Skeletal muscle tissue (tissue), 4 donors: ENCODE data around the gene PRSS56. TPM values are rescaled to one million over a fixed set of nuclear protein-coding genes. Genes with fewer than 3 reads are reported as not detected.
A peak's percentile ranks its signal among the peaks of the same experiment; 100 is the strongest.

Experiments
- H3K27ac ChIP-seq: one replicate; pipeline ENCODE4 v1.7.0; 2013; ENCODE audit warnings: mild to moderate bottlenecking, low read depth, low read length, inconsistent platforms
- H3K27me3 ChIP-seq, 3 donors: one replicate each; pipeline ENCODE4 v1.7.0; 2013; ENCODE audit warnings: low read length in 3 of 3; ENCODE audit not compliant: control insufficient read depth in 3 of 3, insufficient read depth in 3 of 3
- H3K36me3 ChIP-seq, 3 donors: one replicate each; pipeline ENCODE4 v1.7.0; 2013; ENCODE audit warnings: low read length in 3 of 3; ENCODE audit not compliant: control insufficient read depth in 3 of 3, insufficient read depth in 3 of 3
- H3K4me1 ChIP-seq, 3 donors: one replicate each; pipeline ENCODE4 v1.7.0; 2013; ENCODE audit warnings: low read length in 3 of 3, mild to moderate bottlenecking in 3 of 3; ENCODE audit not compliant: control insufficient read depth in 3 of 3, insufficient read depth in 3 of 3
- H3K4me3 ChIP-seq, 3 donors: one replicate each; pipeline ENCODE4 v1.7.0; 2013; ENCODE audit warnings: low read length in 3 of 3
- H3K9ac ChIP-seq, 3 donors: one replicate each; pipeline ENCODE4 v1.7.0; 2013; ENCODE audit warnings: low read length in 3 of 3, mild to moderate bottlenecking in 3 of 3, moderate library complexity in 2 of 3, low read depth in 1 of 3
- H3K9me3 ChIP-seq, 3 donors: one replicate each; pipeline ENCODE4 v1.7.0; 2013; ENCODE audit warnings: low read length in 3 of 3; ENCODE audit not compliant: control insufficient read depth in 3 of 3
- total RNA-seq: library from RNA; depleted of rRNA; stranded (reverse); fragments of >200 nt; gene quantifications from one replicate; pipeline ENCODE4 v1.2.3, GENCODE V29; 2014
- donor health status: Osteomylitis.

Gene PRSS56
- total RNA-seq, 1 donor from 2014 or later, result 1.0 TPM

GRCh38 chr2:232524771-232525170 lies 4.6 kb downstream of the PRSS56 start:
- H3K4me1 ChIP-seq, result peaks cover 55 to 68% (median 63%) of the 10 kb centered on the region in 3 donors
- peak overlapping the region; percentile 75 to 88 (median 86) for H3K9ac ChIP-seq
- H3K27me3 ChIP-seq, result peaks cover 10 to 21% (median 10%) of the 10 kb centered on the region in 3 donors
- H3K27ac ChIP-seq, result peak overlapping the region; percentile 83
- no peaks in the 10 kb centered on the region for H3K36me3 ChIP-seq
- H3K9me3 ChIP-seq, result no peaks in the 10 kb centered on the region
- H3K4me3 ChIP-seq, result peak overlapping the region in 2 of 3 donors; percentile 63 to 69

GRCh38 chr2:232525199-232525598 lies 5.0 kb downstream of the PRSS56 start:
- peaks cover 10 to 21% (median 10%) of the 10 kb centered on the region in 3 donors for H3K27me3 ChIP-seq
- H3K36me3 ChIP-seq, result no peaks in the 10 kb centered on the region
- no peaks in the 10 kb centered on the region for H3K9me3 ChIP-seq
- H3K4me1 ChIP-seq, result peaks cover 56 to 71% (median 64%) of the 10 kb centered on the region in 3 donors
- no peak overlapping the region for H3K4me3 ChIP-seq
- H3K9ac ChIP-seq, result peak overlapping the region; percentile 75 to 88 (median 86)
- peak overlapping the region; percentile 83 for H3K27ac ChIP-seq

GRCh38 chr2:232525791-232526371 lies 5.7 kb downstream of the PRSS56 start, which contains the start of gene CHRND:
Gene CHRND (plus strand): TSS chr2:232526160. CDS start chr2:232526216, 56 bp downstream.
- no peaks in the 10 kb centered on the region for H3K9me3 ChIP-seq
- H3K4me3 ChIP-seq, result peak within 1 kb of the TSS; percentile 66 to 77 (median 72)
- H3K27me3 ChIP-seq, result peaks cover 10 to 26% (median 10%) of the 10 kb centered on the region in 3 donors
- H3K27ac ChIP-seq, result peak within 1 kb of the TSS; percentile 95
- peak within 1 kb of the TSS; percentile 85 to 88 (median 86) for H3K9ac ChIP-seq
- H3K4me1 ChIP-seq, result peaks cover 58 to 73% (median 70%) of the 10 kb centered on the region in 3 donors
- no peaks in the 10 kb centered on the region for H3K36me3 ChIP-seq

DNA sequence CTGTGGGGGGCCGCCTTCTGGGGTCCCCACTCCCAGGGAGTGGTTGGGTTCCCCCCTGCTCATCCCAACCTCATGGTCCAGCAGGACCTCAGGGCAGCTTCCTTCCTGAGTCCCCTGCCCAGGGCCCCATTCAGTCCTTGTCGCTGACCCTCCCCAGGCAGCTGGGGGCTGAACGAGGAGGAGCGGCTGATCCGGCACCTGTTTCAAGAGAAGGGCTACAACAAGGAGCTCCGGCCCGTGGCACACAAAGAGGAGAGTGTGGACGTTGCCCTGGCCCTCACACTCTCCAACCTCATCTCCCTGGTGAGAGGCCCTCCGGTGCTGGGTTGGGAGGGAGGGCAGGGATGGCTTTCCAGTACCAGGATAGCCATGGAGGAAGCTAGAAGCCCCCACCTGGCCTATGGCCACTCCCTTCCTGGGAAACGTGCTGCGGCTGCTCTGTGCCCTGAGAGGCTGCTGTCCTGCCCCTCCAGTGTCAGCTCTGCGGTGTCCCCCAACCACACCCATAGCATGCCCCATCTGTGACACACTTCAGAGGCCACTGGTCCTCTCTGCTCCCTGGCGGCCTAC lies 6.3 kb downstream of the PRSS56 start:
- peaks cover 61 to 75% (median 68%) of the 10 kb centered on the region in 3 donors for H3K4me1 ChIP-seq
- no peaks in the 10 kb centered on the region for H3K9me3 ChIP-seq
- peaks cover 0 to 4% (median 3%) of the 10 kb centered on the region in 3 donors for H3K36me3 ChIP-seq
- H3K27ac ChIP-seq, result peak overlapping the region; percentile 95
- peak overlapping the region; percentile 76 to 85 (median 83) for H3K9ac ChIP-seq
- peaks cover 8 to 26% (median 10%) of the 10 kb centered on the region in 3 donors for H3K27me3 ChIP-seq
- peak overlapping the region; percentile 66 to 77 (median 72) for H3K4me3 ChIP-seq

- Histone ChIP-seq H3K9ac (peak overlapping the region; percentile 40 to 74 (median 43)), H3K4me3 (peak overlapping the region in 2 of 3 donors; percentile 5 to 56), H3K4me1 (peaks cover 59 to 69% (median 60%) of the 10 kb centered on the region in 3 donors), H3K9me3 (no peaks in the 10 kb centered on the region), H3K27me3 (peaks cover 2 to 22% (median 8%) of the 10 kb centered on the region in 3 donors), H3K27ac (peak overlapping the region; percentile 79), H3K36me3 (peaks cover 0 to 6% (median 3%) of the 10 kb centered on the region in 3 donors)
Measured at GRCh38 chr2:232527905-232528470, 7.8 kb downstream of the PRSS56 start.

GRCh38 chr2:232528746-232529460 lies 8.7 kb downstream of the PRSS56 start:
- Histone ChIP-seq H3K4me1 (peaks cover 53 to 60% (median 54%) of the 10 kb centered on the region in 3 donors), H3K36me3 (peaks cover 3 to 6% (median 4%) of the 10 kb centered on the region in 3 donors), H3K9ac (peak overlapping the region; percentile 40 to 74 (median 63)), H3K27me3 (peaks cover under 1 to 13% (median 2%) of the 10 kb centered on the region in 3 donors), H3K27ac (peak overlapping the region; percentile 79), H3K9me3 (no peaks in the 10 kb centered on the region), H3K4me3 (peak overlapping the region; percentile 14 to 56 (median 27))

DNA sequence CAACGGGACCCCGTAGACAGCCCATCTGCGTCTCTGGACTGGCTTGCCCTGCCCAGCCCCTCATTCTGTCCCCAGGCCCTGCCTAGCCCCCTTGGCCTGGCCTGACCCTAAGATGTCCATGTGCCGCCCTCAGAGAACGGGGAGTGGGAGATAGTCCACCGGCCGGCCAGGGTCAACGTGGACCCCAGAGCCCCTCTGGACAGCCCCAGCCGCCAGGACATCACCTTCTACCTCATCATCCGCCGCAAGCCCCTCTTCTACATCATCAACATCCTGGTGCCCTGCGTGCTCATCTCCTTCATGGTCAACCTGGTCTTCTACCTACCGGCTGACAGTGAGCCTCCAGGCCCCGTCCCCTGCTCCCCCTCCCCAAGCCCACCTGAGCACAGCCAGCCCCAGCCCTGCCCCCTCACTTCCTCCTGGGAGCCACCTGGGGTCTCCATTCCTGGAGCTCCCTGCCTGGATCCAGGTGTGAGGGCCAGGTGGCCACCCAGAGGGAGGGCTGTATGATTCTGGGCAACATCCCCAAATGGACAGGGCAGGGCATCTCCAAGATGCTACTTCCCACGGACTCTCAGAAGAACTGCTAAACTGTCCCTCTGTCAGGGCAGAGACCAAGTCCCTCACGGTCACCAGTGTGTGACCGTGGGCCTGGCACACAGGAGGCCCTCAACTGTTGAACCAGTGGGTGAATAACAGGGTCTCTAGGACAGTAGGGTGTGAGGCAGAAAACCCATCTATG lies 9.8 kb downstream of the PRSS56 start:
- Histone ChIP-seq H3K27ac (peak overlapping the region; percentile 79), H3K9ac (peak overlapping the region in 2 of 3 donors; percentile 10 to 74), H3K9me3 (no peaks in the 10 kb centered on the region), H3K4me3 (no peak overlapping the region), H3K36me3 (peaks cover 8 to 11% (median 10%) of the 10 kb centered on the region in 3 donors), H3K27me3 (peaks cover 0 to 4% (median 2%) of the 10 kb centered on the region in 3 donors), H3K4me1 (peaks cover 47 to 50% (median 47%) of the 10 kb centered on the region in 3 donors)

- Histone ChIP-seq H3K4me1 (peaks cover 40 to 45% (median 40%) of the 10 kb centered on the region in 3 donors), H3K27me3 (peaks cover 0 to 4% (median 2%) of the 10 kb centered on the region in 3 donors)
Measured at GRCh38 chr2:232530626-232531260, 10.6 kb downstream of the PRSS56 start.

More at GRCh38 chr2:232530626-232531260, 10.6 kb downstream of the PRSS56 start:
- Histone ChIP-seq H3K9ac (no peak overlapping the region), H3K9me3 (no peaks in the 10 kb centered on the region), H3K36me3 (peaks cover 8 to 18% (median 17%) of the 10 kb centered on the region in 3 donors), H3K27ac (no peak overlapping the region), H3K4me3 (no peak overlapping the region)
